DOHH2 (cell line): ENCODE results near the gene MESD.
"Not testable (repeated sequence)": the region's sequence is repeated elsewhere in the genome, so short reads cannot be mapped to it uniquely, and the experiment has no call there.

Experiments
- H3F3A ChIP-seq: fragments of 200-600 bp; sonication (generic), shearing (Covaris generic); 2 replicates; pipeline ENCODE4 v1.6.0; 2016; ENCODE audit warnings: antibody characterized with exemption, mild to moderate bottlenecking; ENCODE audit not compliant: control insufficient read depth, insufficient read depth
- H3K27ac ChIP-seq: fragments of 200-600 bp; sonication (generic); 2 replicates; pipeline ENCODE4 v1.5.1; 2014; ENCODE audit warnings: low read depth, mild to moderate bottlenecking, low read length, moderate library complexity
- H3K27me3 ChIP-seq: fragments of 200-600 bp; sonication (generic); 2 replicates; pipeline ENCODE4 v1.6.1; 2014; ENCODE audit warnings: mild to moderate bottlenecking, low read length, mixed read lengths; ENCODE audit not compliant: control insufficient read depth
- H3K36me3 ChIP-seq: fragments of 200-600 bp; sonication (generic); 2 replicates; pipeline ENCODE4 v1.6.1; 2014; ENCODE audit warnings: mild to moderate bottlenecking, low read length, moderate library complexity, mixed read lengths; ENCODE audit not compliant: control insufficient read depth
- H3K4me1 ChIP-seq: fragments of 200-600 bp; sonication (generic); 2 replicates; pipeline ENCODE4 v1.6.1; 2014; ENCODE audit warnings: mild to moderate bottlenecking, low read length, mixed read lengths; ENCODE audit not compliant: control insufficient read depth
- H3K4me2 ChIP-seq: fragments of 200-600 bp; sonication (generic); 2 replicates; pipeline ENCODE4 v1.6.0; 2014; ENCODE audit warnings: mild to moderate bottlenecking, low read length, moderate library complexity
- H3K4me3 ChIP-seq: fragments of 200-600 bp; sonication (generic); 2 replicates; pipeline ENCODE4 v1.5.1; 2014; ENCODE audit warnings: mild to moderate bottlenecking, low read length, mixed read lengths
- H3K79me2 ChIP-seq: fragments of 200-600 bp; sonication (generic); 2 replicates; pipeline ENCODE4 v1.6.1; 2014; ENCODE audit warnings: mild to moderate bottlenecking, low read length, mixed read lengths; ENCODE audit not compliant: control insufficient read depth
- H3K9me2 ChIP-seq: fragments of 200-600 bp; sonication (generic); replicated peaks from 2 replicates; pipeline ENCODE4 v1.6.1; 2014; ENCODE audit warnings: mild to moderate bottlenecking, low read length, mixed read lengths; ENCODE audit not compliant: control insufficient read depth
- H3K9me3 ChIP-seq: fragments of 200-600 bp; sonication (generic); 2 replicates; pipeline ENCODE4 v1.6.1; 2014; ENCODE audit warnings: antibody characterized with exemption, low read length, mixed read lengths; ENCODE audit not compliant: control insufficient read depth, insufficient read depth
- H4K20me1 ChIP-seq: fragments of 200-600 bp; sonication (generic); 2 replicates; pipeline ENCODE4 v1.6.0; 2014; ENCODE audit warnings: low read depth, mild to moderate bottlenecking, antibody characterized with exemption, low read length, moderate library complexity; ENCODE audit not compliant: control insufficient read depth, insufficient read depth
- CTCF ChIP-seq: fragments of 200-600 bp; sonication (generic); IDR thresholded peaks from one replicate; pipeline ENCODE4 v1.5.1; 2014; ENCODE audit warnings: antibody characterized with exemption, mild to moderate bottlenecking, low read depth, low read length; ENCODE audit not compliant: poor library complexity, severe bottlenecking
- EZH2phosphoT487 ChIP-seq: fragments of 200-600 bp; sonication (generic); IDR thresholded peaks from 2 replicates; pipeline ENCODE4 v1.6.1; 2017; ENCODE audit warnings: borderline replicate concordance, mild to moderate bottlenecking, antibody characterized with exemption, low read length, moderate library complexity, mixed read lengths

MESD gene

GRCh38 chr15:80967991-80968510, 21.6 kb downstream of the MESD start:
- no peak overlapping the region for H3K4me3 ChIP-seq
- no peaks in the 10 kb centered on the region for H3K9me2 ChIP-seq
- no peaks in the 10 kb centered on the region for H3K27me3 ChIP-seq
- no peaks in the 10 kb centered on the region for H3K4me1 ChIP-seq
- no peak overlapping the region for H3K4me2 ChIP-seq
- TF ChIP-seq EZH2phosphoT487 (no peak), CTCF (no peak)
- peaks cover 15% of the 10 kb centered on the region for H3K36me3 ChIP-seq
- H3K27ac ChIP-seq, result no peak overlapping the region
- H4K20me1 ChIP-seq, result 0 out of 2 replicates have a peak, but pooled peaks cover 5% of the 10 kb centered on the region
- H3F3A ChIP-seq, result no peaks in the 10 kb centered on the region; the same call in 1 of the 2 replicates
- no peaks in the 10 kb centered on the region for H3K79me2 ChIP-seq
- H3K9me3 ChIP-seq, result no peaks in the 10 kb centered on the region

GRCh38 chr15:80967451-80967850, 22.2 kb downstream of the MESD start:
- H3F3A ChIP-seq, result no peaks in the 10 kb centered on the region; the same call in 1 of the 2 replicates
- H3K9me3 ChIP-seq, result no peaks in the 10 kb centered on the region
- no peaks in the 10 kb centered on the region for H3K79me2 ChIP-seq
- no peaks in the 10 kb centered on the region for H3K27me3 ChIP-seq
- TF ChIP-seq EZH2phosphoT487 (no peak), CTCF (no peak)
- no peak overlapping the region for H3K4me3 ChIP-seq
- H3K36me3 ChIP-seq, result peaks cover 15% of the 10 kb centered on the region
- H3K4me2 ChIP-seq, result no peak overlapping the region
- 0 out of 2 replicates have a peak, but pooled peaks cover 5% of the 10 kb centered on the region for H4K20me1 ChIP-seq
- H3K9me2 ChIP-seq, result no peaks in the 10 kb centered on the region
- no peaks in the 10 kb centered on the region for H3K4me1 ChIP-seq
- no peak overlapping the region for H3K27ac ChIP-seq

GRCh38 chr15:80966431-80967197, 23.0 kb downstream of the MESD start:
- Histone ChIP-seq H3K27me3 (no peaks in the 10 kb centered on the region), H3K36me3 (peaks cover 15% of the 10 kb centered on the region), H4K20me1 (0 out of 2 replicates have a peak, but pooled peaks cover 5% of the 10 kb centered on the region), H3K4me3 (no peak overlapping the region), H3K27ac (no peak overlapping the region), H3K9me2 (no peaks in the 10 kb centered on the region), H3K4me2 (no peak overlapping the region), H3K4me1 (no peaks in the 10 kb centered on the region), H3K9me3 (no peaks in the 10 kb centered on the region), H3K79me2 (no peaks in the 10 kb centered on the region), H3F3A (no peaks in the 10 kb centered on the region; the same call in 1 of the 2 replicates)
- TF ChIP-seq EZH2phosphoT487 (no peak), CTCF (no peak)

GRCh38 chr15:80965454-80965853, 24.2 kb downstream of the MESD start:
- not testable (repeated sequence) for H4K20me1 ChIP-seq, H3K9me2 ChIP-seq
- peaks cover 15% of the 10 kb centered on the region for H3K36me3 ChIP-seq

More at GRCh38 chr15:80965454-80965853, 24.2 kb downstream of the MESD start:
- not testable (repeated sequence) for H3K9me3 ChIP-seq, H3K4me2 ChIP-seq, H3K4me3 ChIP-seq, H3K27ac ChIP-seq, H3F3A ChIP-seq, H3K79me2 ChIP-seq, H3K4me1 ChIP-seq, H3K27me3 ChIP-seq
